Panc1 (cell line): ENCODE results near the gene BEST3. TPM values are rescaled to one million over a fixed set of nuclear protein-coding genes. Genes with fewer than 3 reads are reported as not detected.

Experiments
- ATAC-seq: fragments of 200-7000 bp; cut with Tn5 transposase; 2 replicates; pipeline ENCODE4 v1.9.1; 2020; ENCODE audit warnings: mild to moderate bottlenecking, moderate library complexity
- BruUV-seq: library from RNA; stranded (reverse); fragments of 400-500 nt; replicated peaks from 2 replicates; lab custom pipeline; 2021; lab: Mats Ljungman, UMichigan
- CTCF ChIA-PET: fragments of 300-600 bp; sonication (Branson Sonifier 250); formaldehyde crosslinking; loops from one replicate; lab custom pipeline; 2022; ENCODE audit warnings: antibody characterized with exemption; lab: Charles Lee
- POLR2A ChIA-PET: fragments of 300-600 bp; sonication (Branson Sonifier 250); formaldehyde crosslinking; loops from one replicate; lab custom pipeline; 2022; ENCODE audit warnings: antibody characterized with exemption; lab: Charles Lee
- DNase-seq: peaks from one replicate; pipeline ENCODE4 v3.0.0-alpha.2; 2010; ENCODE audit warnings: low read depth, low spot score
- H3K27ac ChIP-seq: 2 replicates; pipeline ENCODE4 v1.5.1; 2011; ENCODE audit warnings: mild to moderate bottlenecking, low read length, inconsistent platforms
- H3K27me3 ChIP-seq: fragments of 200-500 bp; sonication (Bioruptor generic); 2 replicates; pipeline ENCODE4 v1.6.0; 2014; ENCODE audit warnings: low read length, inconsistent platforms; ENCODE audit not compliant: control insufficient read depth, insufficient read depth
- H3K36me3 ChIP-seq: fragments of 200-500 bp; sonication (Bioruptor generic); 2 replicates; pipeline ENCODE4 v1.5.1; 2014; ENCODE audit warnings: inconsistent platforms, mild to moderate bottlenecking, low read length, moderate library complexity; ENCODE audit not compliant: control insufficient read depth, insufficient read depth
- H3K4me1 ChIP-seq: 2 replicates; pipeline ENCODE4 v1.5.1; 2011; ENCODE audit warnings: inconsistent platforms, mild to moderate bottlenecking, low read length, moderate library complexity; ENCODE audit not compliant: control insufficient read depth, insufficient read depth
- H3K4me3 ChIP-seq, 2 experiments: 2 replicates each; pipeline ENCODE4 v1.5.1; 2011 to 2012; ENCODE audit warnings: low read depth in 2 of 2, low read length in 2 of 2, mild to moderate bottlenecking in 2 of 2, inconsistent platforms in 1 of 2, moderate library complexity in 1 of 2
- H3K9me3 ChIP-seq: fragments of 200-500 bp; sonication (Bioruptor generic); 2 replicates; pipeline ENCODE4 v1.5.1; 2014; ENCODE audit warnings: low read depth, mild to moderate bottlenecking, inconsistent platforms, low read length, moderate library complexity; ENCODE audit not compliant: control insufficient read depth, insufficient read depth
- POLR2AphosphoS5 ChIP-seq: IDR thresholded peaks from 2 replicates; pipeline ENCODE4 v1.6.1; 2012; ENCODE audit warnings: mild to moderate bottlenecking, low read depth, low read length, moderate library complexity
- SIN3A ChIP-seq: IDR thresholded peaks from 2 replicates; pipeline ENCODE4 v1.6.1; 2012; ENCODE audit warnings: low read depth, mild to moderate bottlenecking, low read length, moderate library complexity, borderline replicate concordance; ENCODE audit not compliant: insufficient read depth
- TCF7L2 ChIP-seq: IDR thresholded peaks from 2 replicates; pipeline ENCODE4 v1.6.1; 2011; ENCODE audit warnings: mild to moderate bottlenecking, low read depth, low read length, inconsistent platforms
- in situ Hi-C: cut with HindIII; loops from 2 replicates; pipeline ENCODE4 v1.10.0; 2016; ENCODE audit warnings: low sequenced_read_pairs, low pct_unique_long_range_greater_than_20kb
- intact Hi-C: fragments of 100-400 bp; cut with micrococcal nuclease; formaldehyde crosslinking; loops from one replicate; pipeline ENCODE4 v1.10.0; 2022; ENCODE audit not compliant: unreplicated experiment
- total RNA-seq: library from RNA; stranded (reverse); gene quantifications from one replicate; pipeline ENCODE4 v1.2.1, GENCODE V29; 2021; ENCODE audit not compliant: unreplicated experiment
- TF ChIP-seq, protein P1 (sequence below), 2 experiments: IDR thresholded peaks; 2 replicates each; pipeline ENCODE4 v1.6.1; 2011 to 2012; ENCODE audit warnings: low read depth in 2 of 2, control low read depth in 1 of 2, low read length in 1 of 2, mild to moderate bottlenecking in 1 of 2, moderate library complexity in 1 of 2; ENCODE audit not compliant: insufficient read depth in 1 of 2
- TF ChIP-seq, protein P2 (sequence below): fragments of 450-650 bp; IDR thresholded peaks from 2 replicates; pipeline ENCODE4 v1.5.1; 2017; ENCODE audit warnings: mild to moderate bottlenecking

Gene BEST3
- total RNA-seq, 1 experiment from 2014 or later, result 0.67 TPM

DNA sequence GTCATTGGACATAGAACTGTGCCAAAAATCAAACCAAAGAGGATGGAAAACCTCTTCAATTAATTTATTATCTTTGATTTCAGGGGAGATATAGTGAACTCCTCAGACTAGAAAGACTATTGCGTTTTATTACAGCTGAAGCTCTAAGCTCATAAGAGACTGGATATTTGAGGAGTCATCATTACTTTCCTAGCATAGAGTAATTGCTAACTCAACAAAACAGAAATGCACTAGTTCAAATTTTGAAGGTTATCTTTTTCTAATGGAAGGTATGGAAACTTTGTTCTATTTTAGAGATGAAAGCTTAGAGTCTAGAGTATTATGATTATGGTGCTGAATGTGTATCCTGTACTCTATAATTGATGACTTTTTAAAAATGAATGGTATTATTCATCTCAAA, 5.3 kb upstream of the BEST3 start:
- ChIA-PET POLR2A (no interaction called here), CTCF (no interaction called here)
- H3K27ac ChIP-seq, result no peak overlapping the region
- DNase-seq (no peak), ATAC-seq (no peak)
- H3K4me3 ChIP-seq, result no peak overlapping the region
- BruUV-seq, result no TSS peak
- H3K27me3 ChIP-seq, result no peaks in the 10 kb centered on the region
- no peaks in the 10 kb centered on the region for H3K4me1 ChIP-seq
- TF ChIP-seq SIN3A (no peak), POLR2AphosphoS5 (no peak), TCF7L2 (no peak)
- TF ChIP-seq, protein P1, sequence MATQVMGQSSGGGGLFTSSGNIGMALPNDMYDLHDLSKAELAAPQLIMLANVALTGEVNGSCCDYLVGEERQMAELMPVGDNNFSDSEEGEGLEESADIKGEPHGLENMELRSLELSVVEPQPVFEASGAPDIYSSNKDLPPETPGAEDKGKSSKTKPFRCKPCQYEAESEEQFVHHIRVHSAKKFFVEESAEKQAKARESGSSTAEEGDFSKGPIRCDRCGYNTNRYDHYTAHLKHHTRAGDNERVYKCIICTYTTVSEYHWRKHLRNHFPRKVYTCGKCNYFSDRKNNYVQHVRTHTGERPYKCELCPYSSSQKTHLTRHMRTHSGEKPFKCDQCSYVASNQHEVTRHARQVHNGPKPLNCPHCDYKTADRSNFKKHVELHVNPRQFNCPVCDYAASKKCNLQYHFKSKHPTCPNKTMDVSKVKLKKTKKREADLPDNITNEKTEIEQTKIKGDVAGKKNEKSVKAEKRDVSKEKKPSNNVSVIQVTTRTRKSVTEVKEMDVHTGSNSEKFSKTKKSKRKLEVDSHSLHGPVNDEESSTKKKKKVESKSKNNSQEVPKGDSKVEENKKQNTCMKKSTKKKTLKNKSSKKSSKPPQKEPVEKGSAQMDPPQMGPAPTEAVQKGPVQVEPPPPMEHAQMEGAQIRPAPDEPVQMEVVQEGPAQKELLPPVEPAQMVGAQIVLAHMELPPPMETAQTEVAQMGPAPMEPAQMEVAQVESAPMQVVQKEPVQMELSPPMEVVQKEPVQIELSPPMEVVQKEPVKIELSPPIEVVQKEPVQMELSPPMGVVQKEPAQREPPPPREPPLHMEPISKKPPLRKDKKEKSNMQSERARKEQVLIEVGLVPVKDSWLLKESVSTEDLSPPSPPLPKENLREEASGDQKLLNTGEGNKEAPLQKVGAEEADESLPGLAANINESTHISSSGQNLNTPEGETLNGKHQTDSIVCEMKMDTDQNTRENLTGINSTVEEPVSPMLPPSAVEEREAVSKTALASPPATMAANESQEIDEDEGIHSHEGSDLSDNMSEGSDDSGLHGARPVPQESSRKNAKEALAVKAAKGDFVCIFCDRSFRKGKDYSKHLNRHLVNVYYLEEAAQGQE (IDR thresholded peaks at IDR 0.05; ENCODE audit: insufficient read depth in 1 of 2, low read depth in 2 of 2, low read length in 1 of 2), result no peak
- TF ChIP-seq, protein P2, sequence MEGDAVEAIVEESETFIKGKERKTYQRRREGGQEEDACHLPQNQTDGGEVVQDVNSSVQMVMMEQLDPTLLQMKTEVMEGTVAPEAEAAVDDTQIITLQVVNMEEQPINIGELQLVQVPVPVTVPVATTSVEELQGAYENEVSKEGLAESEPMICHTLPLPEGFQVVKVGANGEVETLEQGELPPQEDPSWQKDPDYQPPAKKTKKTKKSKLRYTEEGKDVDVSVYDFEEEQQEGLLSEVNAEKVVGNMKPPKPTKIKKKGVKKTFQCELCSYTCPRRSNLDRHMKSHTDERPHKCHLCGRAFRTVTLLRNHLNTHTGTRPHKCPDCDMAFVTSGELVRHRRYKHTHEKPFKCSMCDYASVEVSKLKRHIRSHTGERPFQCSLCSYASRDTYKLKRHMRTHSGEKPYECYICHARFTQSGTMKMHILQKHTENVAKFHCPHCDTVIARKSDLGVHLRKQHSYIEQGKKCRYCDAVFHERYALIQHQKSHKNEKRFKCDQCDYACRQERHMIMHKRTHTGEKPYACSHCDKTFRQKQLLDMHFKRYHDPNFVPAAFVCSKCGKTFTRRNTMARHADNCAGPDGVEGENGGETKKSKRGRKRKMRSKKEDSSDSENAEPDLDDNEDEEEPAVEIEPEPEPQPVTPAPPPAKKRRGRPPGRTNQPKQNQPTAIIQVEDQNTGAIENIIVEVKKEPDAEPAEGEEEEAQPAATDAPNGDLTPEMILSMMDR, result no peak
- H3K36me3 ChIP-seq, result no peaks in the 10 kb centered on the region
- in situ Hi-C loops (no loop called here), intact Hi-C loops (no loop called here)
- H3K9me3 ChIP-seq, result no peaks in the 10 kb centered on the region

DNA sequence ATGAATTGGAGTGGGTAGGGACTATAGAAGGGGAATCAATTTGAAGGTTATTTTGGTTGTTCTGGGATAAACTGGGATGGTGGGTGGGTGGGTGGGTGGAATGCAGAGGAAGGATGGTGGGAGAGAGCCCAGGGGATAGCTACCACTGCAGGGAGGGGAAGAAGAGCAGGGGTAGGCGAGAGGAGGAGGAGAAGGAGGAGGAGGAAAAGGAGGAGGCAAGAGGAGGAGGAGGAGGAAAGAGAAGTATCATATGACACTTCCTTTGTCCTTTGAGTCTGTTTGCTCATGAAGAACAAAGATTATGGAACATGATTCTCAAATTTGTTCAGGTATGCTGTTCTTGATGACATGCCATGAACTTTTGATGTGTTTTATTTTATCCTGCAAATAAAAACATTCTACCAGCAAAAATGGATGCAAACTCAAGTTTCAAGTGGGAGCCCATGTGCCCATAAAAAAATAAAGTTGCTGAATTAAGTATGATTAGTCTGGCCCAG, 4.1 kb upstream of the BEST3 start:
- Histone ChIP-seq H3K27ac (no peak overlapping the region), H3K27me3 (no peaks in the 10 kb centered on the region), H3K4me3 (no peak overlapping the region), H3K36me3 (no peaks in the 10 kb centered on the region), H3K9me3 (no peaks in the 10 kb centered on the region), H3K4me1 (no peaks in the 10 kb centered on the region)
- DNase-seq (no peak), ATAC-seq (no peak)
- POLR2A ChIA-PET, result no interaction called here
- CTCF ChIA-PET, result no interaction called here
- in situ Hi-C loops, result no loop called here
- TF ChIP-seq TCF7L2 (no peak), POLR2AphosphoS5 (no peak), SIN3A (no peak)
- TF ChIP-seq, protein P1 (IDR thresholded peaks at IDR 0.05; ENCODE audit: insufficient read depth in 1 of 2, low read depth in 2 of 2, low read length in 1 of 2), result no peak
- TF ChIP-seq, protein P2, result no peak
- intact Hi-C loops, result no loop called here
- no TSS peak for BruUV-seq
